GM04504 (cell line): ENCODE results near the gene TIMM8A.
"Not testable (repeated sequence)": the region's sequence is repeated elsewhere in the genome, so short reads cannot be mapped to it uniquely, and the experiment has no call there.

Experiments
- DNase-seq: peaks from one replicate; pipeline ENCODE4 v3.0.0-alpha.2; 2012; ENCODE audit warnings: low read depth

Gene TIMM8A

DNA sequence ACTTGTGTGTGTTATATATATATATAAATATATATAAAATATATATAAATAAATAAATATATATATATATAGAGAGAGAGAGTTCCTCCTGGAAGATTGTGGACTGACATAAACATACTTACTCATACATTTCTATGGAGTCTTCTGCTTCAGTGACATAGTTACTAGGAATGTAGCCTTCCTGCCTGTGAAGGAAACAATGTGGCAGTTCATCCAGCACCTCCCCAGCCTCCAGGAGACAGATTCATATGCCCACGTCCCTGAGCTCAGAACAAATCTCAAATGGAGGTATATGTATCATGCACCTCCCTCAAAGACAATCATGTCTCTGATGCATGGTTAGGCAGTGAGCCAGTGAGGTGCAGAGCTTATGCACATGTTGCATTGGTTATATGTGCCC lies 11.4 kb upstream of the TIMM8A start:
- no peak for DNase-seq

DNA sequence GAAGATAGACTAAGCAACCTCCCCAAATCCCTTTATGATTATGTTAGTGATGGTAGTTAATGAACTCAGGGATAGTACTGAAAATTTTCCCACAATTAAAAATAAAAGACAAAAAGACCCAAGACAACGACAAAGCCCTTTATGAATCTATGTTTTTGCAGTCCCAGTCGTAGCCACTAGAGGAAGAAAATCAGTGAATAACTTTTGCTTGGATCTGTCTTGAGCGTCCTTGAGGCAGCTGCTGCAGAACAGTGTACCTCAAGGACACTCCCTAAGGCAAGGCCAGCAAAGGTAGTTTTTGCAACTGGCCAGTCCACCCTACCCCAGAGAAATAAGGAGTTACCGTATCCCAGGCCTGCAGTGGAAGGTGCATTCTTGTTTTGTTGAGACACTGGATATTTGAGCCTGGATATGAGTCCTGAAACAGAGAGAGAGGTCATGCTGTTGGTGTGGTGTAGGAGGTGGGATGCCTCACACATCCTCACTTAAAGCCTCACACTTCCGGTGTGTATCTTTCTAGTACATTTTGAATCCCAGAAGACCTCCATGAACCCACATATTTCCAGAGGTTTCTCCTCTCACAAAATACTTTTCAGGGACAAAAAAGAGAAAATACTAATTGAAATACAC lies 8.7 kb upstream of the TIMM8A start:
- DNase-seq = no peak

DNA sequence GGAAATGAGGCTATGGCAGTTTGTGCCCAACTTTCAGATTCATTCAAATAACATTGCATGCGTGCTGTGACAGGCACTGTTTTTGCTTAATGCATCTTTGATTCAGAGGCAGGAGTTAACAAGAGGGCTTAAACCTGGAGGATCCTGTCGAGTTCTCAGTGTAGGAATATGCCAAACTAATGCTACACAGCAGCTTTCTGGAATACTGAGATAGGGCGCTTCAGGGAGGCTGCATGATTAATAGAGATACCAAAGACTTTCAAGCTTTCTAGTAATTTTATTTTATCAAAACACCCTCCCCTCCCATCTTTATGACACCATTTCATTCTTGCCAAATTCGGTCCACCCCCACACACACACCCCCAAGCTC lies 636 bp upstream of the TIMM8A start:
- DNase-seq = no peak

DNA sequence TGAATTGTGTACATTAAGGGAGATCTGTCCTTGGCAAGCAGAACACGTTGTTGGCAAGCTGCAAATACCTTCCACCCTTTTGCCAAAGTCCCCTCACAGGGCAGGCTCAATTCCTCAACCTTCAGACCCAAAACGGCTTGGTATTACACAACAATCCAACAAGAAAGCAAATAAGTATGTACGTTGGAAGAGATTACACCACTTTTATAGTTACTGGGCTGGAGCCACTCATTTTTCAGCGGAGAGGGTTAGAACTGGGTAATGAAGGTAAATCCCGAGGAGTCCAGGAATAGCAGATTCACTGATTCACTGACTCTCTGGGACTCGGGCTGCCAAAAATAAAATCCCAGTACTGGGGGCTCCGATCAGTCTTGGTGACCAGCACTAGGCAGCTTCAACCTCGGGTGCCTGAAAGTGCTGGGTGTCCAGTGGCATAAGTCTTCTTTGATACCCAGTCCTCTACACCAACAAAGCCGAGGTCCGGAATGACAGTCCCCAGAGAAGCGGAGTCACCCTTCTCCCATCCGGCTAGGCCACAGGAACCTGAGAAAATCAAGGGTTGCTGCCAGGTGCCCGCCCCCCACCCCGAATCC lies 587 bp downstream of the TIMM8A start:
- no peak for DNase-seq

DNA sequence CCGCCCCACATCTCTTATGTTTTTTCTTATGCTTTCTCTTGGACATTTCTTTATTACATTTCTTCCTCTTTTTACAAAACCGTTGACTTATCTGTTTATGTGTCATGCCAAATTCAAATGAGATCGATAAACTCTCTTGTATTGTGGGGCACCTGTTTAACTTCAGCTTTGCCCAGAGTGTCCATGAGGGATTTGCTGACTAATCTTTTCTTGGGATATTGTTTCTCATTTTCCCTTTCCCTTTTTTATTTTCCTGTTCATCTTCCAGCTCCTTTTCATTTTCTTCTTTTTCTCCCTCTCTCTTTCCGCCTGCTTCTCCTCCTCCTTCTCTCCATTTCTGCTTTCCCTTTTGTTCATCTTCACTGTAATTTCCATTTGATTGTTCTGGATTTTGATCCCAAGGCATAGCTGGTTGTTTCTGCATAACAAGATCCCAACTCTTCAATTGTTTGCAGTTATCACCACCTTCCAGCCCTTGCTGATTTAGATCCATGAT lies 10.7 kb downstream of the TIMM8A start:
- no peak for DNase-seq

DNA sequence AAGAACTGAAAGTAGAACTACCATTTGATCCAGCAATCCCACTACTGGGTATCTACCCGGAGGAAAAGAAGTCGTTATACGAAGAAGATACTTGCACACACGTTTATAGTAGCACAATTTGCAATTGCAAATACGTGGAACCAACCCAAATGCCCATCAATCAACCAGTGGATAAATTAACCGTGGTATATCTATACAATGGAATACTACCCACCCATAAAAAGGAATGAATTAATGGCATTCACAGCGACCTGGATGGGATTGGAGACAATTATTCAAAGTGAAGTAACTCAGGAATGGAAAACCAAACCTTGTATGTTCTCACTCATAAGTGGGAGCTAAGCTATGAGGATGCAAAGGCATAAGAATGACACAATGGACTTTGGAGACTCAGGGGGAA lies 14.2 kb downstream of the TIMM8A start:
- not testable (repeated sequence) for DNase-seq

DNA sequence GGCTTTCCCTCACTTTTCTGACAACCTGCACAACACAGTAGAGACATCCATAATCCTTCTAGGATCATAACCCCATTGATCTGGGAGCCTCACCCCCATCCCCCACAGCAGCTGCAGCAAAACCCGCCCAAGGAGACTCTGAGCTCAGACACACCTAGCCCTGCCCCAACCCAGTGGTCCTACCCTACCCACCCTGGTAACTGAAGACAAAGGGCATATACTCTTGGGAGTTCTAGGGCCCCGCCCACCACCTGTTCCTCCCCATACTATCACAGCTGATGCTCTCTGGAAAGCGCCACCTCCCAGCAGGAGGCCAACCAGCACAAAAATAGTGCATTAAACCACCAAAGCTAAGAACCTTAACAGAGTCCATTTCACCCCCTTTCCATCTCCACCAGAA lies 21.9 kb downstream of the TIMM8A start:
- DNase-seq = not testable (repeated sequence)

DNA sequence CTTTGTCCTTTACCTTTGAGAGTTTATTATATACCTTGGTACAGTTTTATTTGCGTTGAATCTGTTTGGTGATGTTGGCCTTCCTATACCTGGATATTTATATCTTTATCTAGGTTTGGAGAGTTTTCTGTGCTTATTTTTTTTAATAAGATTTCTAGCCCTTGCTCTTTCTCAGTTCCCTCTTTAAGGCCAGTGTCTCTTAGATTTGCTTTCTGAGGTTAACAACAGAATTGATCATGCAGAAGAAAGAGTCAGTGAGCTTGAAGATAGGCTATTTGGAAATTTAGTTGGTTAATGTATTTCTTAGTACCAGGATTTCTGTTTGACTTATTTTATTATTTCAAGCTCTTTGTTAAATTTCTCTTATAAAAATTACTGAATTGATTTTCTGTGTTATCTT lies 44.8 kb downstream of the TIMM8A start:
- no peak for DNase-seq
